Adipocyte (in vitro differentiated cells): Measurements from ENCODE around the gene HIVEP3.

ENCODE experiments used
- DNase-seq: peaks from one replicate; pipeline ENCODE4 v3.0.0-alpha.2; 2015; ENCODE audit warnings: low read depth
- H3K27me3 ChIP-seq: replicated peaks from 2 replicates; pipeline ENCODE4 v1.7.0; 2013; ENCODE audit warnings: mild to moderate bottlenecking, low read length, moderate library complexity; ENCODE audit not compliant: control insufficient read depth, insufficient read depth
- H3K36me3 ChIP-seq: 2 replicates; pipeline ENCODE4 v1.7.0; 2013; ENCODE audit warnings: low read length, mild to moderate bottlenecking, moderate library complexity; ENCODE audit not compliant: control insufficient read depth, insufficient read depth, severe bottlenecking
- H3K4me1 ChIP-seq: 2 replicates; pipeline ENCODE4 v1.7.0; 2013; ENCODE audit warnings: mild to moderate bottlenecking, low read length, moderate library complexity; ENCODE audit not compliant: control insufficient read depth, insufficient read depth
- H3K4me3 ChIP-seq: 2 replicates; pipeline ENCODE4 v1.7.0; 2013; ENCODE audit warnings: mild to moderate bottlenecking, low read length, moderate library complexity
- H3K9ac ChIP-seq: 2 replicates; pipeline ENCODE4 v1.7.0; 2013; ENCODE audit warnings: mild to moderate bottlenecking, low read length, moderate library complexity
- H3K9me3 ChIP-seq: 2 replicates; pipeline ENCODE4 v1.7.0; 2013; ENCODE audit warnings: mild to moderate bottlenecking, low read length, moderate library complexity; ENCODE audit not compliant: control insufficient read depth

HIVEP3 gene

GRCh38 chr1:41663671-41664400, 254.9 kb downstream of the HIVEP3 start:
- no peaks in the 10 kb centered on the region for H3K36me3 ChIP-seq
- H3K9me3 ChIP-seq, result no peaks in the 10 kb centered on the region
- no peaks in the 10 kb centered on the region for H3K27me3 ChIP-seq
- no peak overlapping the region for H3K4me3 ChIP-seq
- peaks cover 24% of the 10 kb centered on the region for H3K4me1 ChIP-seq
- DNase-seq, result no peak
- no peak overlapping the region for H3K9ac ChIP-seq

- Histone ChIP-seq H3K27me3 (no peaks in the 10 kb centered on the region), H3K9ac (peak overlapping the region; percentile 78), H3K36me3 (no peaks in the 10 kb centered on the region), H3K4me1 (peaks cover 24% of the 10 kb centered on the region), H3K4me3 (peak overlapping the region; percentile 71), H3K9me3 (no peaks in the 10 kb centered on the region)
- peak; percentile 83 for DNase-seq
These were observed 255.8 kb downstream of the HIVEP3 start for GRCh38 chr1:41662765-41663437.

GRCh38 chr1:41662061-41662764, 256.5 kb downstream of the HIVEP3 start:
- Histone ChIP-seq H3K4me1 (peaks cover 24% of the 10 kb centered on the region), H3K4me3 (peak overlapping the region; percentile 87), H3K9ac (peak overlapping the region; percentile 82), H3K36me3 (no peaks in the 10 kb centered on the region), H3K9me3 (no peaks in the 10 kb centered on the region), H3K27me3 (no peaks in the 10 kb centered on the region)
- peak; percentile 90 for DNase-seq

GRCh38 chr1:41661428-41662060, 257.2 kb downstream of the HIVEP3 start:
- Histone ChIP-seq H3K4me3 (peak overlapping the region; percentile 87), H3K4me1 (peaks cover 21% of the 10 kb centered on the region), H3K27me3 (no peaks in the 10 kb centered on the region), H3K9me3 (no peaks in the 10 kb centered on the region), H3K9ac (peak overlapping the region; percentile 82), H3K36me3 (no peaks in the 10 kb centered on the region)
- peak; percentile 51 for DNase-seq

GRCh38 chr1:41660570-41661427, 257.9 kb downstream of the HIVEP3 start:
- DNase-seq, result no peak
- no peaks in the 10 kb centered on the region for H3K27me3 ChIP-seq
- H3K4me1 ChIP-seq, result peaks cover 26% of the 10 kb centered on the region
- peak overlapping the region; percentile 82 for H3K9ac ChIP-seq
- no peaks in the 10 kb centered on the region for H3K9me3 ChIP-seq
- no peaks in the 10 kb centered on the region for H3K36me3 ChIP-seq
- peak overlapping the region; percentile 87 for H3K4me3 ChIP-seq

GRCh38 chr1:41659903-41660302, 258.8 kb downstream of the HIVEP3 start:
- peaks cover 24% of the 10 kb centered on the region for H3K4me1 ChIP-seq
- no peak for DNase-seq
- H3K27me3 ChIP-seq, result no peaks in the 10 kb centered on the region
- no peak overlapping the region for H3K9ac ChIP-seq
- no peaks in the 10 kb centered on the region for H3K9me3 ChIP-seq
- H3K4me3 ChIP-seq, result no peak overlapping the region
- H3K36me3 ChIP-seq, result no peaks in the 10 kb centered on the region

- Histone ChIP-seq H3K27me3 (no peaks in the 10 kb centered on the region), H3K9ac (no peak overlapping the region), H3K4me3 (no peak overlapping the region), H3K36me3 (no peaks in the 10 kb centered on the region), H3K9me3 (no peaks in the 10 kb centered on the region), H3K4me1 (peaks cover 21% of the 10 kb centered on the region)
- no peak for DNase-seq
These were observed 259.6 kb downstream of the HIVEP3 start for GRCh38 chr1:41659159-41659495.

- no peak overlapping the region for H3K9ac ChIP-seq
- H3K4me1 ChIP-seq, result peaks cover 21% of the 10 kb centered on the region
- no peaks in the 10 kb centered on the region for H3K36me3 ChIP-seq
- H3K27me3 ChIP-seq, result no peaks in the 10 kb centered on the region
- DNase-seq, result no peak
- no peak overlapping the region for H3K4me3 ChIP-seq
- H3K9me3 ChIP-seq, result no peaks in the 10 kb centered on the region
These were observed 260.1 kb downstream of the HIVEP3 start for GRCh38 chr1:41658431-41659158.

GRCh38 chr1:41657679-41658295, 260.9 kb downstream of the HIVEP3 start:
- peaks cover 17% of the 10 kb centered on the region for H3K4me1 ChIP-seq
- H3K4me3 ChIP-seq, result no peak overlapping the region
- H3K9ac ChIP-seq, result no peak overlapping the region
- no peak for DNase-seq
- no peaks in the 10 kb centered on the region for H3K27me3 ChIP-seq
- H3K9me3 ChIP-seq, result no peaks in the 10 kb centered on the region
- no peaks in the 10 kb centered on the region for H3K36me3 ChIP-seq
